ENCODE data around the gene LCE7A. TPM values are rescaled to one million over a fixed set of nuclear protein-coding genes. Genes with fewer than 3 reads are reported as not detected.

Gene LCE7A
- total and polyA plus RNA-seq, 2 donors (not counting 1 experiment from before 2014, with no cell fraction given), result not detected

DNA sequence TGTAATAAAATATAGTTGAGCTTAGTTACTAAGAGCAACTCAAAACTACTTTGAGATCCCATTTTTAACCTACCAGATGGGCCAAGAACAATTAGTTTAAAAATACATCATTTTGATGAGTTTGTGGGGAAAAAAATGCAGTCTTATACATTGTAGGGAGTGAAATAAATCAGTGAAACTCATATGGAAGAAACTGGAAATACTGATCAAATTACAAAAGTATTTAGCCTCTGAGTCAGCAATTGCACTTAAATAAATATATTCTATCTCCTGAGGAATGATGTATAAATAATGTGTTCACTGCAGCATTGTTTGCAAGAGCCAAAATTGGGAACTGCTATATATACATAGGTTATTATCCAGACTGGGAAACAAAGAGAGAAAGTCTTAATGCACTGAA is 13.7 kb downstream of the LCE7A start:
- Histone ChIP-seq H3K27me3 (replicated peaks in 1 of 4; ENCODE audit: control extremely low read depth in 1 of 4, control insufficient read depth in 3 of 4, insufficient read depth in 4 of 4, low read length in 3 of 4) (peaks cover 0 to 7% (median 1%) of the 10 kb centered on the region in 4 experiments), H3K4me1 (ENCODE audit: control insufficient read depth in 2 of 2, insufficient read depth in 2 of 2, low read length in 2 of 2) (peaks cover 0 to 4% of the 10 kb centered on the region in 2 donors), H2AFZ (ENCODE audit: insufficient read depth, low read depth, low read length, poor library complexity, severe bottlenecking) (no peak overlapping the region), H3K9me3 (ENCODE audit: control extremely low read depth in 1 of 3, control insufficient read depth in 2 of 3, insufficient read depth in 1 of 3, low read length in 2 of 3) (no peaks in the 10 kb centered on the region), H3K36me3 (replicated peaks in 1 of 2; ENCODE audit: control extremely low read depth in 1 of 2, control insufficient read depth in 1 of 2, extremely low read depth in 1 of 2, insufficient read depth in 2 of 2, low read length in 1 of 2) (no peaks in the 10 kb centered on the region), H3K27ac (ENCODE audit: low read length in 2 of 2) (no peak overlapping the region), H3K9ac (ENCODE audit: low read length) (no peak overlapping the region), H3K4me2 (replicated peaks; ENCODE audit: low read depth, low read length, poor library complexity, severe bottlenecking) (no peak overlapping the region), H4K20me1 (ENCODE audit: control insufficient read depth, insufficient read depth, low read length, poor library complexity, severe bottlenecking) (no peaks in the 10 kb centered on the region), H3K79me2 (ENCODE audit: control insufficient read depth, insufficient read depth, low read length) (no peaks in the 10 kb centered on the region), H3K4me3 (ENCODE audit: control extremely low read depth in 1 of 5, extremely low read depth in 1 of 5, insufficient read depth in 1 of 5, low read depth in 2 of 5, low read length in 4 of 5) (no peak overlapping the region)
- Mint-ChIP-seq H3K4me1 (peaks cover 2% of the 10 kb centered on the region), H3K27ac (no peak overlapping the region), H3K4me3 (no peak overlapping the region), H3K9me3 (ENCODE audit: insufficient read depth) (no peaks in the 10 kb centered on the region), H3K27me3 (peaks cover 29% of the 10 kb centered on the region)
- TF ChIP-seq, protein P1, sequence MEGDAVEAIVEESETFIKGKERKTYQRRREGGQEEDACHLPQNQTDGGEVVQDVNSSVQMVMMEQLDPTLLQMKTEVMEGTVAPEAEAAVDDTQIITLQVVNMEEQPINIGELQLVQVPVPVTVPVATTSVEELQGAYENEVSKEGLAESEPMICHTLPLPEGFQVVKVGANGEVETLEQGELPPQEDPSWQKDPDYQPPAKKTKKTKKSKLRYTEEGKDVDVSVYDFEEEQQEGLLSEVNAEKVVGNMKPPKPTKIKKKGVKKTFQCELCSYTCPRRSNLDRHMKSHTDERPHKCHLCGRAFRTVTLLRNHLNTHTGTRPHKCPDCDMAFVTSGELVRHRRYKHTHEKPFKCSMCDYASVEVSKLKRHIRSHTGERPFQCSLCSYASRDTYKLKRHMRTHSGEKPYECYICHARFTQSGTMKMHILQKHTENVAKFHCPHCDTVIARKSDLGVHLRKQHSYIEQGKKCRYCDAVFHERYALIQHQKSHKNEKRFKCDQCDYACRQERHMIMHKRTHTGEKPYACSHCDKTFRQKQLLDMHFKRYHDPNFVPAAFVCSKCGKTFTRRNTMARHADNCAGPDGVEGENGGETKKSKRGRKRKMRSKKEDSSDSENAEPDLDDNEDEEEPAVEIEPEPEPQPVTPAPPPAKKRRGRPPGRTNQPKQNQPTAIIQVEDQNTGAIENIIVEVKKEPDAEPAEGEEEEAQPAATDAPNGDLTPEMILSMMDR (IDR thresholded peaks at IDR 0.05), result no peak
- no peak for TF ChIP-seq EZH2 (IDR thresholded peaks at IDR 0.05; ENCODE audit: borderline replicate concordance, insufficient read depth, low read depth, low read length, poor library complexity, severe bottlenecking)
- DNase-seq, result no peak
- ChIA-PET CTCF (interaction anchor here (0.6 to 1.1 kb wide), 2 partner anchors 16 to 417 kb away, joined by 3 read pairs; no protein-coding TSS in a partner anchor), POLR2A (no interaction called here)
- no peak for ATAC-seq (ENCODE audit: low read depth)
- intact Hi-C loops (cut with micrococcal nuclease), result no loop called here

DNA sequence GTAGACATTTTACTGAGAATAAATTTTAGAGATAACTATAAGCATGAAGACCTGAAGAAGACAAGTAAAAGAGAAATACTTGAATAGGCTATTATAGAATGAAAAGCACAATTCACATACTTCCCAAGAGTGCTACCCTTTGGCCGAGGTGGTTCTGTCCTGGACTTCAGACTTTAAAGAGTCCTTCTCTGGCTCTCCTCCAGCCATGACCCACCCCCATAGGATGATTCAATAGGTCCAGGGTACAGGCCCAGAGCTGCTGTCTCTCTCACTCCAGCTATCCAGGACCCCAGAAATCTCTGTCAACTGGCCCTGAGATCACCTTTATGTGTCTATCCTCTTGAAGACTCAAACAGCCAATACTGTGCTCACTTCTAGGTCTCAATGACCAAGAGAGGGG is 17.0 kb downstream of the LCE7A start:
- no peak overlapping the region for H3K27ac Mint-ChIP-seq
- no peak for DNase-seq
- Histone ChIP-seq H3K9me3 (ENCODE audit: control extremely low read depth in 1 of 3, control insufficient read depth in 2 of 3, insufficient read depth in 1 of 3, low read length in 2 of 3) (no peaks in the 10 kb centered on the region), H2AFZ (ENCODE audit: insufficient read depth, low read depth, low read length, poor library complexity, severe bottlenecking) (no peak overlapping the region), H3K4me3 (ENCODE audit: control extremely low read depth in 1 of 5, extremely low read depth in 1 of 5, insufficient read depth in 1 of 5, low read depth in 2 of 5, low read length in 4 of 5) (no peak overlapping the region), H3K79me2 (ENCODE audit: control insufficient read depth, insufficient read depth, low read length) (no peaks in the 10 kb centered on the region), H3K4me2 (replicated peaks; ENCODE audit: low read depth, low read length, poor library complexity, severe bottlenecking) (no peak overlapping the region), H3K9ac (ENCODE audit: low read length) (no peak overlapping the region), H3K36me3 (replicated peaks in 1 of 2; ENCODE audit: control extremely low read depth in 1 of 2, control insufficient read depth in 1 of 2, extremely low read depth in 1 of 2, insufficient read depth in 2 of 2, low read length in 1 of 2) (no peaks in the 10 kb centered on the region), H3K4me1 (ENCODE audit: control insufficient read depth in 2 of 2, insufficient read depth in 2 of 2, low read length in 2 of 2) (peaks cover 0 to 2% of the 10 kb centered on the region in 2 donors), H3K27me3 (replicated peaks in 1 of 4; ENCODE audit: control extremely low read depth in 1 of 4, control insufficient read depth in 3 of 4, insufficient read depth in 4 of 4, low read length in 3 of 4) (peaks cover 0 to 7% (median 1%) of the 10 kb centered on the region in 4 experiments), H3K27ac (ENCODE audit: low read length in 2 of 2) (no peak overlapping the region), H4K20me1 (ENCODE audit: control insufficient read depth, insufficient read depth, low read length, poor library complexity, severe bottlenecking) (no peaks in the 10 kb centered on the region)
- ATAC-seq (ENCODE audit: low read depth), result no peak
- TF ChIP-seq, protein P1 (IDR thresholded peaks at IDR 0.05), result no peak
- TF ChIP-seq EZH2 (IDR thresholded peaks at IDR 0.05; ENCODE audit: borderline replicate concordance, insufficient read depth, low read depth, low read length, poor library complexity, severe bottlenecking), result no peak
- 89% methylated on average over 1 of the region's 1 CpG for WGBS (ENCODE audit: insufficient coverage)
- H3K27me3 Mint-ChIP-seq, result peaks cover 33% of the 10 kb centered on the region
- ChIA-PET POLR2A (no interaction called here), CTCF (no interaction called here)
- H3K9me3 Mint-ChIP-seq (ENCODE audit: insufficient read depth), result no peaks in the 10 kb centered on the region
- peaks cover 5% of the 10 kb centered on the region for H3K4me1 Mint-ChIP-seq
- intact Hi-C loops (cut with micrococcal nuclease), result no loop called here
- H3K4me3 Mint-ChIP-seq, result no peak overlapping the region

All from B cell (primary cell).